Heart right ventricle (tissue), 16 donors: ENCODE measurements around the gene NRL. TPM values are rescaled to one million over a fixed set of nuclear protein-coding genes. Genes with fewer than 3 reads are reported as not detected.

ENCODE experiments used
- ATAC-seq, 8 donors: fragments of 200-7000 bp; cut with Tn5 transposase; one replicate each; pipeline ENCODE4 v1.9.1; 2020; ENCODE audit warnings: mild to moderate bottlenecking in 8 of 8, moderate library complexity in 8 of 8, moderate number of reproducible peaks in 1 of 8
- DNase-seq, 2 donors: peaks; one replicate each; pipeline ENCODE4 v3.0.0-alpha.2; 2020
- H3K27ac ChIP-seq, 10 donors: fragments of 200-600 bp; sonication (generic) in 2 of 10; one replicate each; pipeline versions ENCODE4 v1.5.0 to v1.8.0; 2020 to 2022; ENCODE audit warnings: mild to moderate bottlenecking in 3 of 10
- H3K27me3 ChIP-seq, 7 donors: fragments of 200-600 bp; one replicate each; pipeline ENCODE4 v1.8.0; 2021 to 2022; ENCODE audit warnings: mild to moderate bottlenecking in 2 of 7
- H3K36me3 ChIP-seq, 9 donors: fragments of 200-600 bp; sonication (generic) in 1 of 9; one replicate each; pipeline versions ENCODE4 v1.5.0 to v1.8.0; 2020 to 2022; ENCODE audit warnings: mild to moderate bottlenecking in 2 of 9
- H3K4me1 ChIP-seq, 9 donors: fragments of 200-600 bp; sonication (generic) in 1 of 9; one replicate each; pipeline versions ENCODE4 v1.5.0 to v1.8.0; 2020 to 2022; ENCODE audit warnings: mild to moderate bottlenecking in 4 of 9
- H3K4me3 ChIP-seq, 10 donors: fragments of 200-600 bp; sonication (generic) in 2 of 10; one replicate each; pipeline versions ENCODE4 v1.5.0 to v1.8.0; 2020 to 2022; ENCODE audit warnings: mild to moderate bottlenecking in 7 of 10, moderate library complexity in 2 of 10
- H3K9me3 ChIP-seq, 11 donors: fragments of 200-600 bp in 10 of 11; sonication (generic) in 2 of 11; one replicate each; pipeline versions ENCODE4 v1.5.0 to v1.8.0; 2013 to 2022; ENCODE audit warnings: mild to moderate bottlenecking in 2 of 11, control low read depth in 1 of 11, moderate library complexity in 1 of 11
- WGBS, 2 donors: extraction: QIAGEN DNeasy Blood & Tissue Kit; methylation state at CpG; one replicate each; pipeline ENCODE4 v1.1.7; 2013; ENCODE audit warnings: inconsistent platforms in 1 of 2; 5-methylcytosine and 5-hydroxymethylcytosine counted together
- intact Hi-C, 10 donors: fragments of 100-400 bp; cut with DNase I; formaldehyde crosslinking; loops; one replicate each; pipeline versions ENCODE4 v1.11.1 to v1.14.2; 2022
- polyA plus RNA-seq, 2 donors: library from polyadenylated mRNA; stranded (reverse); fragments of 200-250 nt; gene quantifications; one replicate each; pipeline ENCODE4 v1.2.3, GENCODE V29; 2013
- total RNA-seq, 10 donors: library from RNA; stranded (reverse); fragmentation: NEBNext Ultra II Directional in 3 of 10; extraction: Animal tissue kit (Norgen Biotek cat#: 25700) in 3 of 10; gene quantifications; one replicate each; pipeline versions ENCODE4 v1.2.1 to v1.2.4, GENCODE V29; 2021 to 2023
- TF ChIP-seq, protein P1 (sequence below), 9 donors: fragments of 200-600 bp; sonication (generic) in 2 of 9; IDR thresholded peaks; one replicate each; pipeline versions ENCODE4 v1.5.0 to v1.8.0; 2021 to 2022; ENCODE audit warnings: antibody characterized with exemption in 9 of 9, mild to moderate bottlenecking in 5 of 9, moderate library complexity in 1 of 9
- donor health status: Arrhythmogenic right ventricular cardiomyopathy.
- donor health status: ischemic (EF 13 %, LVEDD 7.1; RV severe dilation, severe dysfunction).
- donor health status: healthy with polysubstance abuse.
- donor health status: DM: no; HTN: yes; CAD: no.
- donor health status: DM: no; HTN: no; CAD: no.
- donor health status: ischemic (EF 25% LVEDD 6.9; RV normal size, moderate dysfunction).
- donor health status: ischemic (EF 25% LVEDD 5.7; RV mildly dilated, moderate dysfunction).
- donor health status: healthy.
- donor health status: DM: yes; HTN: yes; CAD: no.
- donor health status: Ischemic cardiomyopathy.
- donor health status: ischemic (EF 35%, LVEDD 5.7; RV mildly dilated, moderate dysfunction).
- donor health status: nonischemic (EF 11% LVEDD 7.7; RV severe dilation, severe dysfunction).
- donor health status: DM: yes; HTN: yes; CAD: no.
- donor health status: PGD.
- donor health status: ischemic (EF 29% LVEDD 5.4; RV normal size, mild dysfunction).
- donor health status: nonischemic (EF 23%, LVEDD 6.1; RV moderate dilation, normal function).

Gene NRL
- total and polyA plus RNA-seq, 12 donors, result 1.5 to 3.5 (median 2.2) TPM

- Histone ChIP-seq H3K36me3 (peaks cover 0 to 29% (median 20%) of the 10 kb centered on the region in 9 donors), H3K4me1 (peaks cover 11 to 69% (median 51%) of the 10 kb centered on the region in 9 donors), H3K27me3 (no peaks in the 10 kb centered on the region), H3K9me3 (no peaks in the 10 kb centered on the region), H3K27ac (peak overlapping the region; percentile 82 to 99 (median 96)), H3K4me3 (peak overlapping the region; percentile 78 to 100 (median 99))
- DNase-seq (no peak), ATAC-seq (no peak)
- TF ChIP-seq, protein P1, sequence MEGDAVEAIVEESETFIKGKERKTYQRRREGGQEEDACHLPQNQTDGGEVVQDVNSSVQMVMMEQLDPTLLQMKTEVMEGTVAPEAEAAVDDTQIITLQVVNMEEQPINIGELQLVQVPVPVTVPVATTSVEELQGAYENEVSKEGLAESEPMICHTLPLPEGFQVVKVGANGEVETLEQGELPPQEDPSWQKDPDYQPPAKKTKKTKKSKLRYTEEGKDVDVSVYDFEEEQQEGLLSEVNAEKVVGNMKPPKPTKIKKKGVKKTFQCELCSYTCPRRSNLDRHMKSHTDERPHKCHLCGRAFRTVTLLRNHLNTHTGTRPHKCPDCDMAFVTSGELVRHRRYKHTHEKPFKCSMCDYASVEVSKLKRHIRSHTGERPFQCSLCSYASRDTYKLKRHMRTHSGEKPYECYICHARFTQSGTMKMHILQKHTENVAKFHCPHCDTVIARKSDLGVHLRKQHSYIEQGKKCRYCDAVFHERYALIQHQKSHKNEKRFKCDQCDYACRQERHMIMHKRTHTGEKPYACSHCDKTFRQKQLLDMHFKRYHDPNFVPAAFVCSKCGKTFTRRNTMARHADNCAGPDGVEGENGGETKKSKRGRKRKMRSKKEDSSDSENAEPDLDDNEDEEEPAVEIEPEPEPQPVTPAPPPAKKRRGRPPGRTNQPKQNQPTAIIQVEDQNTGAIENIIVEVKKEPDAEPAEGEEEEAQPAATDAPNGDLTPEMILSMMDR (IDR thresholded peaks at IDR 0.05), result no peak
- WGBS, 2 donors, result 38 to 39% methylated on average over 13 of the region's 13 CpGs
- intact Hi-C loops, result no loop called here
Measured at GRCh38 chr14:24136684-24137528, 22.2 kb upstream of the NRL start.

DNA sequence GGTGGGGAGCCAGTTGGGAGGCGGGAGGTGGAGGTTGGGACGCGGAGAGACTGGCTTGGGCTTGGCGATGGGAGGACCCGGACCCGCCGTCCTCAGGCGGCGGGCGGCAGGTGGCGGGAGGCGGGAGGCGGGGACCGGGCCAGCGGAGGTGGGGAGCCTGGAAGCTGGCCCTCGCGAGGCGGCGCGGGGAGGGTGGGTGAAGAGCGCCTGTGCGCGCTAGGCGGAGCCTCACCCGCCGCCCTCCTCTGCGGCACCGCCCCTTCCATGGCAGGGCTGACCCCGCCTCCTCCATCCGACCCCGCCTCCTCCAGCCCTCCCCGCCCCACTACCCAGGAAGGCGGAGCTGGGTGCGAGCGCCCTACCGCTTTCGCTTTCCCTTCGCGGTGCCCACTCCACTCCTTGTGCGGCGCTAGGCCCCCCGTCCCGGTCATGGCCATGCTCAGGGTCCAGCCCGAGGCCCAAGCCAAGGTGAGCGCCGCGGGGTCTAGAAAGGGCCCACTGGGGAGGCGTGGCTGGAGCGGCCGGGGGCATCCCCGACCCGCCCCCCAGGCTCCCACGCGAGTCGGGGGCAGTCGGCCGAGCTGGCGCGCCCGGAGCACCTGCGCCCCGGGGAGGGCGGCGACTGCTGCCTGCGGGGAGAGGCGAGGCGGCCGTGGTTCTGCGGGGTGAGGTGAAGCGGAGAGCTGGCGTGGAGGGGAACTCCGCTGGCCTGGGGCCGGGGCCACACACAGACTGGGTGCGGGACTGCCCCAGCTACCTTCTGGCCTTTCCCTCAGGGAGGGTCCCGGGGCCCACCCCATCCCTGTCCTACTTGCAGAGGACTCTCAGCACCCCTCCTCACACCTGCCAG is 21.3 kb upstream of the NRL start, which contains the start of gene PSME1:
Gene PSME1, plus strand, starts transcription at position 361 of the 850 bp plus-strand sequence. Its CDS starts 69 bp downstream, at position 430.
- Histone ChIP-seq H3K27me3 (no peaks in the 10 kb centered on the region), H3K36me3 (peaks cover 0 to 29% (median 20%) of the 10 kb centered on the region in 9 donors), H3K4me1 (peaks cover 19 to 76% (median 58%) of the 10 kb centered on the region in 9 donors), H3K4me3 (peak within 1 kb of the TSS; percentile 78 to 100 (median 99)), H3K27ac (peak within 1 kb of the TSS; percentile 82 to 99 (median 96)), H3K9me3 (no peaks in the 10 kb centered on the region)
- DNase-seq (peak; percentile 93 to 96), ATAC-seq (peak; percentile 88 to 97 (median 92))
- intact Hi-C loops, result no loop called here
- 1% methylated on average over 45 to 69 of the region's 75 CpGs for WGBS, 2 donors
- TF ChIP-seq, protein P1 (IDR thresholded peaks at IDR 0.05), result peak in 2 of 9 donors; percentile 2 to 24

- 2 to 3% methylated on average over 9 of the region's 9 CpGs for WGBS, 2 donors
- DNase-seq (no peak), ATAC-seq (no peak)
- intact Hi-C loops, result no loop called here
- Histone ChIP-seq H3K9me3 (no peaks in the 10 kb centered on the region), H3K4me3 (peak overlapping the region; percentile 78 to 100 (median 99)), H3K36me3 (peaks cover 0 to 29% (median 20%) of the 10 kb centered on the region in 9 donors), H3K27me3 (no peaks in the 10 kb centered on the region), H3K27ac (peak overlapping the region; percentile 51 to 99 (median 95)), H3K4me1 (peaks cover 24 to 78% (median 63%) of the 10 kb centered on the region in 9 donors)
- TF ChIP-seq, protein P1 (IDR thresholded peaks at IDR 0.05), result no peak
Measured at GRCh38 chr14:24135584-24135833, 20.8 kb upstream of the NRL start.

DNA sequence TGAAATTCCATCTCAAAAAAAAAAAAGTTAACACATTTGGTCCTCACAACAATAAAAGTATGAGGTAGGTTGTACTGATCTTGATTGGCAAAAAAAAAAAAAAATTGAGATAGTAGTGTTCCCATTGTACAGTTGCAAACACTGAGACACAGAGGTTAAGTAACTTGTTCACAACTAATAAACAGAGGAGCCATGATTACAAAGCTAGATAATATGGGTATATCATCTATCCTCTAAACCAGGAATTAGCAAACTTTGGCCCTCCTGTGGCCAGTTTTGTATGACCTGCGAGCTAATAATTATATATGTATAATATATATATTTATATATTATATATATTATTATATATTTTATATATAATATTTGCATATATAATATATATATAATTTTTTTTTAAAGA is 19.0 kb upstream of the NRL start:
- WGBS, 2 donors, result 94 to 100% methylated on average over 1 of the region's 1 CpG
- intact Hi-C loops, result no loop called here
- Histone ChIP-seq H3K27me3 (no peaks in the 10 kb centered on the region), H3K4me3 (no peak overlapping the region), H3K27ac (no peak overlapping the region), H3K36me3 (peaks cover 0 to 18% (median 11%) of the 10 kb centered on the region in 9 donors), H3K9me3 (no peaks in the 10 kb centered on the region), H3K4me1 (peaks cover 21 to 64% (median 50%) of the 10 kb centered on the region in 9 donors)
- ATAC-seq, result no peak
- DNase-seq, result no peak
- TF ChIP-seq, protein P1 (IDR thresholded peaks at IDR 0.05), result no peak
